ENCODE measurements around the gene NPIPB2.
"Not testable (repeated sequence)": the region's sequence is repeated elsewhere in the genome, so short reads cannot be mapped to it uniquely, and the experiment has no call there.

Gene NPIPB2
- 0 to 1.7 (median 0.04) reads per million in 3 experiments for total RNA-seq

- not testable (repeated sequence) for DNase-seq
These were observed at the start of gene NPIPB2 for GRCh38 chr16:11941945-11942344. TSS of gene NPIPB2 (minus strand) at chr16:11942045. CDS start at chr16:11942045, 0 bp downstream.

- DNase-seq: no peak
These were observed 49.0 kb upstream of the NPIPB2 start for GRCh38 chr16:11990702-11991390.

GRCh38 chr16:11988258-11988978, 46.6 kb upstream of the NPIPB2 start:
- DNase-seq: no peak

- DNase-seq: no peak
These were observed 44.7 kb upstream of the NPIPB2 start for GRCh38 chr16:11986521-11987057.

- DNase-seq: no peak
These were observed 43.4 kb upstream of the NPIPB2 start for GRCh38 chr16:11985250-11985649.

GRCh38 chr16:11980136-11980844, 38.4 kb upstream of the NPIPB2 start:
- no peak for DNase-seq

GRCh38 chr16:11979013-11979672, 37.3 kb upstream of the NPIPB2 start:
- no peak for DNase-seq

GRCh38 chr16:11978080-11978479, 36.2 kb upstream of the NPIPB2 start:
- no peak for DNase-seq

- DNase-seq: no peak
These were observed 35.7 kb upstream of the NPIPB2 start for GRCh38 chr16:11977376-11978041.

GRCh38 chr16:11976850-11977375, 35.1 kb upstream of the NPIPB2 start:
- no peak for DNase-seq

- no peak for DNase-seq
These were observed 31.2 kb upstream of the NPIPB2 start for GRCh38 chr16:11973070-11973469.

GRCh38 chr16:11972128-11972527, 30.3 kb upstream of the NPIPB2 start:
- DNase-seq: no peak

GRCh38 chr16:11970292-11970691, 28.4 kb upstream of the NPIPB2 start:
- DNase-seq: not testable (repeated sequence)

GRCh38 chr16:11968577-11968976, 26.7 kb upstream of the NPIPB2 start:
- DNase-seq: no peak

- no peak for DNase-seq
These were observed 25.5 kb upstream of the NPIPB2 start for GRCh38 chr16:11967195-11967911.

- DNase-seq: no peak
These were observed 24.3 kb upstream of the NPIPB2 start for GRCh38 chr16:11966173-11966572.

- DNase-seq: no peak
These were observed 23.1 kb upstream of the NPIPB2 start, which contains the start of gene TNFRSF17 for GRCh38 chr16:11964761-11965551. TSS of gene TNFRSF17 (plus strand) at chr16:11965210. CDS start at chr16:11965325, 115 bp downstream.

- DNase-seq: no peak
These were observed 21.9 kb upstream of the NPIPB2 start for GRCh38 chr16:11963706-11964105.

- DNase-seq: not testable (repeated sequence)
These were observed 21.1 kb upstream of the NPIPB2 start for GRCh38 chr16:11962978-11963377.

- not testable (repeated sequence) for DNase-seq
These were observed 20.6 kb upstream of the NPIPB2 start for GRCh38 chr16:11962457-11962856.

Data from central memory CD4-positive, alpha-beta T cell (primary cell).